Measurements from ENCODE around the gene NRXN3. TPM values are rescaled to one million over a fixed set of nuclear protein-coding genes. Genes with fewer than 3 reads are reported as not detected.

The NRXN3 gene
- total RNA-seq, 1 donor from 2014 or later = 20.3 TPM

- no peak for DNase-seq (ENCODE audit: low spot score)
These were observed 1167.6 kb downstream of the NRXN3 start for GRCh38 chr14:79337761-79338160.

DNA sequence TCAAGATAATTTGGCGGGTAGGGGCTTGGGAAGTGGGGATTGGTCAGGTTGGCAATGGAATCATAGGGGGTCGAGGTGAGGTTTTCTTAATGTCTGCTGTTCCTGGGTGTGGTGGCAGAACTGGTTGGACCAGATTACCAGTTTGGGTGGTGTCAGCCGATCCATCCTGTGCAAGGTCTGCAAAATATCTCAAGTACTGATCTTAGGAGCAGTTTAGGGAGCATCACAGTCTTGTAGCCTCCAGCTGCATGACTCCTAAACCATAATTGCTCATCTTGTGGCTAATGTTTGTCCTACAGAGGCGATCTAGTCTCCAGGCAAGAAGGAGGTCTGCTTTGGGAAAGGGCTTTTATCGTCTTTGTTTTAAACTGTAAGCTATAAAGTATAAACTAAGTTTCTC is 1172.8 kb downstream of the NRXN3 start:
- DNase-seq (ENCODE audit: low spot score) = no peak

- DNase-seq (ENCODE audit: low spot score) = no peak
These were observed 1180.8 kb downstream of the NRXN3 start for GRCh38 chr14:79351011-79351410.

GRCh38 chr14:79352076-79352630 is 1182.0 kb downstream of the NRXN3 start:
- DNase-seq (ENCODE audit: low spot score) = no peak

DNA sequence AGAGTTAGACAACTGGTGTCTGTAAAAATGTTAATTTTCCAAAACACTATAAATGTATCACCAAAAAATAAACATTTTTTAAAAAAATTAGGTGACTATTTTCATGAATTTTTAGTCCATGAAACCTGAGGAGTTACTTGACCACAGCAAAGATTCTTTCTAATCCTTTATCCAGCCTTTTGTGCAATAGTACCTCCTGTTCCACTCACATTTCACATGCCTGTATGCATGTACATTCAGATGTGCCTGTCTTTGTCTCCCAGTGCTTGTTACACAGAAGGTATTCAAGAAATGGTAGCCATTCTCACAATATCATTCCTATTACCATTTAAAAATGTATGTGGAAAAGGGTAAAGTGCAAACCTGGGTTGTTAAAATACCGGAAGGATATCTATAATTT is 1184.2 kb downstream of the NRXN3 start:
- DNase-seq (ENCODE audit: low spot score) = no peak

- DNase-seq (ENCODE audit: low spot score) = no peak
These were observed 1185.9 kb downstream of the NRXN3 start for GRCh38 chr14:79356040-79356439.

DNA sequence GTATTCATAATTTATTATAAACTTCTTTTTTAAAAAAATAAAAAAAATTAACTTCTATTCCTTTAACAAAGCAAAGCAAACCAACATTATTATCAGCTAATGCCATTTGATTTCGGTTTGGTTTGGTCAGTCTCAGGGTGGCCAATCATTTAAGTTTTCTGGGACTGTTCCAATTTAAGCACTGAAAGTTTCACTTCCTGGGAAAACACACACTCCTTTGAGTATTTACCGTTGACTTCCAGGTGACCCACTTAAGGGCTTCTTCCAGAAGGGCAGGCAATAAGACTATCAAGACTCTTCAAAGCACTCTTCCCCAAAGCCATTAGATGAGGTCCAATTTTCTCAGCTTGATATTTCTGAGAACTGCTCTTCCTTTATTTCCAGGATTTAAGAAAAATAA is 1187.1 kb downstream of the NRXN3 start:
- no peak for DNase-seq (ENCODE audit: low spot score)

- no peak for DNase-seq (ENCODE audit: low spot score)
These were observed 1193.1 kb downstream of the NRXN3 start for GRCh38 chr14:79363291-79363690.

GRCh38 chr14:79369359-79370332 is 1199.5 kb downstream of the NRXN3 start:
- peak; percentile 31 for DNase-seq (ENCODE audit: low spot score)

- DNase-seq (ENCODE audit: low spot score) = no peak
These were observed 1200.8 kb downstream of the NRXN3 start for GRCh38 chr14:79370969-79371368.

GRCh38 chr14:79373451-79373850 is 1203.3 kb downstream of the NRXN3 start:
- DNase-seq (ENCODE audit: low spot score) = no peak

DNA sequence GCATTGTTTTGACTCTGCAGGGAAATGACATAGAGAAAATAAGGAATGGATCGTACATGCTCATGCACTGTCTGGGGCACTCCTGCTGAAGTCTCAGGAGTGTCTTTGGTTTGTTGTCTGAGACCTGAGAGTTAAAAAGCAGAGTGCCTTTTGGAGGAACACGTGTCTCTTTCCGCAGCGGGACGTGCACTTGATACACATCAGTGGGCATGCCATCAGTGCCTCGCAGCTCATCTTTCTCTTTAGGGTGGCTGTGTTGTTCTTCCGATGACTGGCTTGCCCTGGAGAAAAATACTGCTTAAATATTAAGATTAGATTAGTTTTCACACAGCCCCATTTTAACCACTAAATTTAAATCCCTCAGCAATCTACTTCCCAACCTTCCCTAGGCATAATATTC is 1205.2 kb downstream of the NRXN3 start:
- DNase-seq (ENCODE audit: low spot score) = no peak

- no peak for DNase-seq (ENCODE audit: low spot score)
These were observed 1206.4 kb downstream of the NRXN3 start for GRCh38 chr14:79376557-79376956.

- no peak for DNase-seq (ENCODE audit: low spot score)
These were observed 1207.8 kb downstream of the NRXN3 start for GRCh38 chr14:79378020-79378419.

DNA sequence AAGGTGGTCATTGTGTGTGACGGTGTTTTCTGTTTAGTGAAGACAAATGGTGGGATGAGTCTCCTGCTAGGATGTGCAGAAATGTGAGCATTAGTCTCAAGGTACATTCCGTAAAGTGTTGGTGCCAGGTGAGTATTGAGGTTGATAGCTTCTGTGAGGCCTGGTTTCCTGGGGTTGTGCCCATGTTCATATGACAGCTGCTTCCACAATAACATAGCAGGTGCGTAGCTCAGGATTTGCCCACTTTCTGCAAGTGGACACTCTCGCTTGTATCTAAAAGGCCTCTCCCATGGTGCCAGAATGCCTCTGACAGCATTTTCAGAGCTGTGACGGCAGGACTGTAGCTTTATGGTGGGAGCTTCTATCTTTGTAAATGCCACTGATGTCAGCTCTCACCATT is 1209.1 kb downstream of the NRXN3 start:
- no peak for DNase-seq (ENCODE audit: low spot score)

DNA sequence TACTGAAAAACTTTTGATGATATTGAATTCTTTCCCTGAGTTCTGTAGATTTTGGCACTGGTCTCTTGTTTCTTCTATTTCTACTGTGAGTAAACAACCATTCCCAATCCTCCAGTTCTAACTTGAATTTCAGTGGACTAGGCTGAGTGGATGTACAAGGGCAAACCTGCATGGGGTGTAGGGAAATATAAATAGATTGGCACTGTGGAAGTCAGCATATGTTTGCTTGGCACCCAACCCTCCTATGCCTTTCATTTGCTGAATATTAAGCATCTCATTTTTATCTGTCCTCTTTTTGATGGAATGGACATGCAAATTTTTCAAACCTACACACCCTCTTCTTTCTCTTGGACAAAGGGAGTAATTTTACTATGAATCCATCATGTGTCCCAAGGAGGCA is 1212.9 kb downstream of the NRXN3 start:
- no peak for DNase-seq (ENCODE audit: low spot score)

GRCh38 chr14:79383475-79383874 is 1213.3 kb downstream of the NRXN3 start:
- no peak for DNase-seq (ENCODE audit: low spot score)

- no peak for DNase-seq (ENCODE audit: low spot score)
These were observed 1224.9 kb downstream of the NRXN3 start for GRCh38 chr14:79395061-79395460.

GRCh38 chr14:79404874-79405511 is 1234.8 kb downstream of the NRXN3 start:
- no peak for DNase-seq (ENCODE audit: low spot score)

DNA sequence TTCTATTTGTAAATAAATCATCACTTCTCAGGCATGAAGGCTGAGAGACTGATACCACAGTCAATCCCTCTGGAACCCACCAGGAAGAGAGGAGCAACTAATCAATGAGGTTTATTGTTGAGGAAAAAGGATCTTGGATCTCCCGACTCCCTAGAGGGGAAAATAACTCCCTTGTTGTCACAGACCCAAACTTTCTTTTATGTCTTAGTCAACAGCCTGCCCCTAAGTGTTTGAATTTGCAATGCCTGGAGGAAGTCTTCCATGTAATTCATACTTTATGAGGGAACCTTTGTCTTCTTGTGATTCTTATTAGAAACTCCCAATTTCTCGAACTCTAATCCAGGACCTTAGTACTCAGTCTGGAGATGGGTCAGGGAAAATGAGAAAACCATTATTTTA is 1235.3 kb downstream of the NRXN3 start:
- DNase-seq (ENCODE audit: low spot score) = no peak

GRCh38 chr14:79407572-79407971 is 1237.4 kb downstream of the NRXN3 start:
- no peak for DNase-seq (ENCODE audit: low spot score)

- no peak for DNase-seq (ENCODE audit: low spot score)
These were observed 1238.5 kb downstream of the NRXN3 start for GRCh38 chr14:79408696-79409095.
